ENCODE results near the gene APPBP2.

- no peak for TF ChIP-seq RFX5 (IDR thresholded peaks at IDR 0.05)
- no peak for TF ChIP-seq POLR2A (IDR thresholded peaks at IDR 0.05; ENCODE audit: low read length)
- no peak for TF ChIP-seq CTCF (IDR thresholded peaks at IDR 0.05)
- TF ChIP-seq RAD21 (conservative IDR thresholded peaks at IDR 0.05 in 1 of 2, IDR thresholded peaks at IDR 0.05 in 1 of 2) = no peak
- TF ChIP-seq JUNB (IDR thresholded peaks at IDR 0.05) = no peak
- TF ChIP-seq CEBPB (IDR thresholded peaks at IDR 0.05) = no peak
- TF ChIP-seq EP300 (IDR thresholded peaks at IDR 0.05) = no peak
These were observed 127.6 kb downstream of the APPBP2 start for GRCh38 chr17:60398227-60398959.

All from A549 (cell line).